GM12874 (cell line): ENCODE results near the gene L3MBTL4.

Experiments used
- TF ChIP-seq, protein P1 (sequence below): IDR thresholded peaks from 2 replicates; pipeline ENCODE4 v1.5.1; 2011; ENCODE audit warnings: low read depth, mild to moderate bottlenecking, control low read depth, low read length, moderate library complexity; ENCODE audit not compliant: insufficient read depth

L3MBTL4 gene

DNA sequence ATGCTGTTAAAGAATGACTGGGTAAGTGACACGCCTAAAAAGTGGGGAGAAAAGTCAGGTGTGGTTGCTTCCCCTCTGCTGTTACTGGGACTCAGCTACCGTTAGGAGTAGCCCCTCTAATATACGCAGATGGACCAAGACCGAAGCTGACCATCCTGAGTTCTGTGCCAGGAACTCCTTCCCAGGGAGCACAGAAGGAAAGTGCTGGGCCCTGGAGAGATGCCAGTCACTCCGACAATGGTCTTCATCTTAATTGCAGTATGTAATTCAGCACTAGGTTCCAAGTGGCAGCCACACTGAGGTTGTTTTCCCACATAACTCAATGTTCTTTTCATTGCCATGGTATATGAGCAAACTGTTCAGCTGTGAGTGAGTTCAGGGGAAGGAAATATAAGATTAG lies 499.8 kb downstream of the L3MBTL4 start:
- TF ChIP-seq, protein P1, sequence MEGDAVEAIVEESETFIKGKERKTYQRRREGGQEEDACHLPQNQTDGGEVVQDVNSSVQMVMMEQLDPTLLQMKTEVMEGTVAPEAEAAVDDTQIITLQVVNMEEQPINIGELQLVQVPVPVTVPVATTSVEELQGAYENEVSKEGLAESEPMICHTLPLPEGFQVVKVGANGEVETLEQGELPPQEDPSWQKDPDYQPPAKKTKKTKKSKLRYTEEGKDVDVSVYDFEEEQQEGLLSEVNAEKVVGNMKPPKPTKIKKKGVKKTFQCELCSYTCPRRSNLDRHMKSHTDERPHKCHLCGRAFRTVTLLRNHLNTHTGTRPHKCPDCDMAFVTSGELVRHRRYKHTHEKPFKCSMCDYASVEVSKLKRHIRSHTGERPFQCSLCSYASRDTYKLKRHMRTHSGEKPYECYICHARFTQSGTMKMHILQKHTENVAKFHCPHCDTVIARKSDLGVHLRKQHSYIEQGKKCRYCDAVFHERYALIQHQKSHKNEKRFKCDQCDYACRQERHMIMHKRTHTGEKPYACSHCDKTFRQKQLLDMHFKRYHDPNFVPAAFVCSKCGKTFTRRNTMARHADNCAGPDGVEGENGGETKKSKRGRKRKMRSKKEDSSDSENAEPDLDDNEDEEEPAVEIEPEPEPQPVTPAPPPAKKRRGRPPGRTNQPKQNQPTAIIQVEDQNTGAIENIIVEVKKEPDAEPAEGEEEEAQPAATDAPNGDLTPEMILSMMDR = no peak

GRCh38 chr18:5914016-5914415 lies 500.7 kb downstream of the L3MBTL4 start:
- TF ChIP-seq, protein P1 = no peak

DNA sequence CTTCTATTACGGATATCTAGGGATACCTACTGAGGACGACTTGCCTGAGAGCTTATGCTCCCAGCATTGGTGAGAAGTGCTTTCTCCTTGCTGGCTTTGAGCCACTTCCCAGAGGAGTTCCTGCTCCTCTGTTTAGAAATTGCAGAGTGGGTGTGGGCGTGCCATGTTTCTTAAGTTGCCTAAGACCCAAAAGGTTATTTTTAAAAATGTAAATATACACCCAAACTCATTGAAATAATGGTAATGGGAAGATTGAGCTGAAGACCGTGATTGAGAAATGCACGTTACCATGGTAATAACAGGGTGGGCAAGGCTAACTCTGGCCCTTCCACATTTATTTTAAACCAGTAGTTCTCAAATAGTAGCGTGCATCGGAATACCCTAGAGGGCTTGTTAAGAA lies 502.1 kb downstream of the L3MBTL4 start:
- TF ChIP-seq, protein P1 = no peak

DNA sequence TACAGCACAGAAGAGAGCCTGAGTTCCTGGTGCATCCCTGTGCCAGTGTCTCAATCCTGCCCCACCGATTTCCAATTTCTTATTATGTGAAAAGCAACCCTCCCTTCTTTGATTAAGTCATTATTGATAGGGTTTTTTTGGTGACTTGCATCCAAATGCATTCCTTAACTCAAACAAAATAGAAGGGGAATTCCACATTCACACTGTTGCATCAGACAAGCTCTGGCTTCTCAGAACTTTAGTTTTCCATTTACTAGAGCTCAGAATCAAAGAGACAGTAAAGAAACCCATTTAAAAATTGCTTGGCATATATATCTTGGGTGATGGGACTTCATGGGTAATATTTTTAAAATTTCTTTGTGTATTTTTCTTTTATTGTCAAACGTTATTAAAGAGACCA lies 505.6 kb downstream of the L3MBTL4 start:
- TF ChIP-seq, protein P1 = no peak
